ENCODE measurements around the gene NLRC3.

Gene NLRC3

DNA sequence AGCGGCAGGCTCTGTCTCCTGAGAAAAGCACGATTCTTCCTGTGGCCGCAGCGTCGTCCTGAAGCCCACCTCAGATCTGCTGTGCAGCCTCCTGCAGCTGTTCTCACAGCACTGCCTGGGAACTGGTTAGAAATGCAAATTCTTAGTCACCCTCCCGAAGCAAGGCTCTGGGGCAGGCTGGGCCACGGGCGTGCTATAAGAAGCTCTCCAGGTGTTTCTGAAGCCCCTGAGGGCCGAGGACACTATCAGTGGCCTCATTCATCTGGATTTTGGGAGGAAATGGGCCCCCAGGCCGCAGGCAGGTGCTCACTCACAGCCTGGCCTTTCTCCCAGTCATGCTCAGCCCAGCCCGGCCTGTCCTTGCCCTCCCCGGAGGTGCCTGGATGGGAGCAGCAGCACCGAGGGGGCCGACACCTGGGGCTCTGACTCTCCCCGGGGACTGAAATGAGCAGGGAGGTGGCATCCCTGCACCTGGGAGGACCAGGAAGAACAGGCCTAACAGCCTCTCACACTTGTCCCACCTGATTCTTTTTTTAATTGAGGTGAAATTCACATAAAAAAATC lies 10.4 kb upstream of the NLRC3 start:
- H3K4me3 ChIP-seq (ENCODE audit: low read depth, low read length): no peak overlapping the region

DNA sequence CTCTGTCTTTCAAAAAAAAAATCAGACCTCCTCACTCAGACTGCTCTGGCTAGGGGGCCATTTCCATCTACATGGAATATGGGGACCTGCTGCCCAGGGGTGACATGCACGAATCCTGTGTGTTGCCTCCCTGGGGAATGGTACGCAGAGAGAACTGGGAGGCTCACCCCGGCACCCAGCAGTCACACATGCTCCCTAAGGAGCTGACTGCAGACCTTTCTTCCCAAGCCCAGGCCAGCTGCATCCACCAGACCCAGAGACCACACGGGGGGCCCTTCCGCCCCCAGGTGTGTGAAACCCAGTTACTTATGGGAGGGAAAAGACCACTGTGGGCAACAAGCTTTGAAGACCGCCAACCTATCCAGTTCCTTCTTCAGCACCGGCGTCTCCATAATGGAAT lies 7.2 kb upstream of the NLRC3 start:
- H3K4me3 ChIP-seq (ENCODE audit: low read depth, low read length): no peak overlapping the region
- TF ChIP-seq, protein P1, sequence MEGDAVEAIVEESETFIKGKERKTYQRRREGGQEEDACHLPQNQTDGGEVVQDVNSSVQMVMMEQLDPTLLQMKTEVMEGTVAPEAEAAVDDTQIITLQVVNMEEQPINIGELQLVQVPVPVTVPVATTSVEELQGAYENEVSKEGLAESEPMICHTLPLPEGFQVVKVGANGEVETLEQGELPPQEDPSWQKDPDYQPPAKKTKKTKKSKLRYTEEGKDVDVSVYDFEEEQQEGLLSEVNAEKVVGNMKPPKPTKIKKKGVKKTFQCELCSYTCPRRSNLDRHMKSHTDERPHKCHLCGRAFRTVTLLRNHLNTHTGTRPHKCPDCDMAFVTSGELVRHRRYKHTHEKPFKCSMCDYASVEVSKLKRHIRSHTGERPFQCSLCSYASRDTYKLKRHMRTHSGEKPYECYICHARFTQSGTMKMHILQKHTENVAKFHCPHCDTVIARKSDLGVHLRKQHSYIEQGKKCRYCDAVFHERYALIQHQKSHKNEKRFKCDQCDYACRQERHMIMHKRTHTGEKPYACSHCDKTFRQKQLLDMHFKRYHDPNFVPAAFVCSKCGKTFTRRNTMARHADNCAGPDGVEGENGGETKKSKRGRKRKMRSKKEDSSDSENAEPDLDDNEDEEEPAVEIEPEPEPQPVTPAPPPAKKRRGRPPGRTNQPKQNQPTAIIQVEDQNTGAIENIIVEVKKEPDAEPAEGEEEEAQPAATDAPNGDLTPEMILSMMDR (IDR thresholded peaks at IDR 0.05; ENCODE audit: borderline replicate concordance, insufficient read depth, low read depth, low read length): no peak

More for the DNA sequence above, 10.4 kb upstream of the NLRC3 start:
- TF ChIP-seq, protein P1 (IDR thresholded peaks at IDR 0.05; ENCODE audit: borderline replicate concordance, insufficient read depth, low read depth, low read length): no peak

DNA sequence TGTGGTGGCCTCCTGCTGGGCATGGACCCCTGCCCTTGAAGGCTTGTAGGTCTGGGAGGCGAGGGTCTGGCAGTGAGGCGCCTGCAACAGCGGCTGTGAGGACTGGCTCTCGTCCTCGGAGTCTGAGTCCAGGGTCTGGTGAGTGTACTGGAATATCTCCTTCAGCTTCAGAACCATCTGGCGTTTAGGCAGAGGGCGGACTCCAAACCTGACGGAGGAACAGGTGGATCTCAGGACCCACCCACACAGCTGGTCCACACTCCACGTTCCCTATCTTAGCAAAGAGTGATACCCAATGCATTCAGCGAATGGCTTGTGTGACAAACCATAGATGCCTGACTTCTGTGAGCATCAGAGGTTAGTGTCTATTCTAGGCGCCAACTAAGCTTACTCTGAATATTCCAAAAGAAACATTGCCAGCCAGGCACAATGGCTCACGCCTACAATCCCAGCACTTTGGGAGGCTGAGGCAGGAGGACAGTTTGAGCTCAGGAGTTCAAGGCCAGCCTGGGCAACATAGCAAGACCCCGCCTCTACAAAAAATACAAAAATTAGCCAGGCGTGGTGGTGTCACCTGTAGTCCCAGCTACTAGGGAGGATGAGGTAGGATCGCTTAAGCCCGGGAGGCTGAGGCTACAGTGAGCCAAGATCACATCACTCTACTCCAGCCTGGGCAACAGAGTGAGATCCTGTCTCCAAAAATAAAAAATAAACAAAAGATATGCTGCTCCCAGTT lies 6.3 kb upstream of the NLRC3 start:
- H3K4me3 ChIP-seq (ENCODE audit: low read depth, low read length): no peak overlapping the region
- TF ChIP-seq, protein P1 (IDR thresholded peaks at IDR 0.05; ENCODE audit: borderline replicate concordance, insufficient read depth, low read depth, low read length): no peak

DNA sequence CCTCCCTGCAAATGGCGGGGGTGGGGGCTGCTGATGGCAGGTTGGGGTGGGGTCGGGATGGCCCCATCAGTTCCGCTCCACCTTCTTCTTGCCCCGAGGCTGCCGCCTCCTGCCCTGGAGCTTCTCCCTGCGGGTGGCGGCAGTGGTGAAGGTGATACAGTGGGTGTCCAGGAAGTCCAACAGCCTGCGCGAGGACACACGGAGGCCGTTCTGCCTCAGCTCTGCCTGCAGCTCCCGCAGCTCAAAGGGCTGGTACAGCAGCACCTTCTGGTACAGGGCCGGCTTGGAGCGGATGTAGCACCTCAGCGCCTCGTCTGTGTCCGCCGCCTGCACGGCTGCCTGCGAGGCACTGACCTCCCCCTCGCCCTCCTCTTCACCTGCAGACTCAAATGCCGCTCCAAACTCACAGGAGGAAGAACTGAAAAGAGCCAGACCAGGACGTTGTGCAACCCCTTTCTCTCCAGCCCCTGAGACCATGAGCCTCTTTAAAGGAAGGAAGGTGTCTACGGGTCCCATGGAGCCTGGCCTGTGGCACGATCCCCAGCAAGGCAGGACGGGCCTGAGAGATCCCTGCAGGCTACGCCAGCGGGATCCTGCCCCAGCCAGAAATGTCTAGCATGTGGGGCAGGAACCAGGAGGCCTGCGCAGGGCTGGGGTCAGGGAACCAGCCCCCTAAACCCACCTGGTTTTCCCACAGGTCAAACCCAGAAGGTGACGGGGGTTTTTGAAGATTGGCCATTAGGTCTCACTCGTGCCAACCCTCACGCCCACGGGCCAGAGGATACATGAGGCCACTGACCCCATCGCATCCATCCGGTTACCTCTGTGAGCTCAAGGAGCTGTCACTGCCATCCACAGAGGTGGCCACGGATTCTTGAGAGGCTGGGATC lies 5.3 kb upstream of the NLRC3 start:
- TF ChIP-seq, protein P1 (IDR thresholded peaks at IDR 0.05; ENCODE audit: borderline replicate concordance, insufficient read depth, low read depth, low read length): no peak
- no peak overlapping the region for H3K4me3 ChIP-seq (ENCODE audit: low read depth, low read length)

DNA sequence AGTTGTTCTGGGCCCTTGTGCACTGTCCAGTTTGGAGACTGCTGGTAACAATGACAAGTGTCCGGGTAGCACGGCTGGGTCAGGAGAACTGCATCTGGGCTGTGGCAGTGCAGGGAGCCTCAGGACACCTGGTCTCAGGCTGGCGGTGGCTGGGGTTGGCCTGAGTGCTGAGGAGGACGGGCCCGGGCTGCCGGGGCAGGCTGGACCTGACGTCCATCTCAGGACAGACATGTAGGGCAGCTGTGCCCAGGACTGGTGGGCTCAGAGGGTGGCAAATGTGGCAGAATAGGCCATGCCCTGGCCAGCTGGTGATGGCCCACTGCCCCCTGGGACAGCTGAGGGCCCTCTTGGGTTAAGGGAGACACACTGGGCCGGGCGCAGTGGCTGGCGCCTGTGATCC lies 4.2 kb upstream of the NLRC3 start:
- H3K4me3 ChIP-seq (ENCODE audit: low read depth, low read length): no peak overlapping the region
- TF ChIP-seq, protein P1 (IDR thresholded peaks at IDR 0.05; ENCODE audit: borderline replicate concordance, insufficient read depth, low read depth, low read length): no peak

DNA sequence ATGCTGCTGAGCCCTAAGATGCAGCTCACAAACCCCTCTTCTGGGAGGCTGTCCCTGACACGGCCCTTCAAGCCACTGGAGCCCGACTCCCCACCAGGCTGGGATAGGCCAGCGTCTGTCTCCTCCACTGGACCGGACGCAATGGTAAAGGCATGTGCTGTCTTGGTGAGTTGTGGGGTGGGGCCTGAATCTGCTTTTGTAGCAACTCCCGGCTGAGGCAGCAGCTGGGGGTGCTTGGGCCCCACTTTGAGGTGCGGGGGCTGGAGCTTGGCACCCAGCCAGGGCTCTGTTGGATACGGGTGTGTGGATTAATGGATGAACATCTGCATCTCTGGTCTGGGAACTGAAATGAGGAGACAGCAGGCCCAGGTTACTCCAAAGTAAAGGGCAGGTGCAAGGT lies 3.5 kb upstream of the NLRC3 start:
- H3K4me3 ChIP-seq (ENCODE audit: low read depth, low read length): no peak overlapping the region
- TF ChIP-seq, protein P1 (IDR thresholded peaks at IDR 0.05; ENCODE audit: borderline replicate concordance, insufficient read depth, low read depth, low read length): no peak

All from GM12875 (cell line).